ENCODE data around the gene RMND5A.

Gene RMND5A

GRCh38 chr2:86776532-86776931 is 56.4 kb downstream of the RMND5A start:
- no peak for TF ChIP-seq CTCF (IDR thresholded peaks at IDR 0.05)

- TF ChIP-seq CTCF (IDR thresholded peaks at IDR 0.05) = no peak
These were observed 58.9 kb downstream of the RMND5A start for GRCh38 chr2:86778957-86779356.

- TF ChIP-seq CTCF (IDR thresholded peaks at IDR 0.05) = no peak
These were observed 59.9 kb downstream of the RMND5A start for GRCh38 chr2:86779971-86780370.

- no peak for TF ChIP-seq CTCF (IDR thresholded peaks at IDR 0.05)
These were observed 61.3 kb downstream of the RMND5A start for GRCh38 chr2:86781363-86781762.

- no peak for TF ChIP-seq CTCF (IDR thresholded peaks at IDR 0.05)
These were observed 62.7 kb downstream of the RMND5A start for GRCh38 chr2:86782748-86783147.

- no peak for TF ChIP-seq CTCF (IDR thresholded peaks at IDR 0.05)
These were observed 63.7 kb downstream of the RMND5A start for GRCh38 chr2:86783615-86784339.

- TF ChIP-seq CTCF (IDR thresholded peaks at IDR 0.05) = no peak
These were observed 65.4 kb downstream of the RMND5A start for GRCh38 chr2:86785456-86785855.
